ENCODE measurements around the gene TMEM134. TPM values are rescaled to one million over a fixed set of nuclear protein-coding genes. Genes with fewer than 3 reads are reported as not detected.

TMEM134 gene
- total and polyA plus RNA-seq, 5 experiments from 2014 or later, result 105 to 148 (median 128) TPM

- no peak for ATAC-seq
- no peak for DNase-seq
- POLR2A ChIA-PET, result interaction anchor here (0.9 to 31.8 kb wide), 20 partner anchors 9 to 141 kb away, joined by 3 to 2390 read pairs (median 6); partner anchors contain the start of genes AIP, CDK2AP2, CORO1B and PITPNM1
These were observed 57.3 kb downstream of the TMEM134 start for GRCh38 chr11:67411785-67412152.

More at GRCh38 chr11:67411785-67412152, 57.3 kb downstream of the TMEM134 start:
- Mint-ChIP-seq H3K27me3 (no peaks in the 10 kb centered on the region), H3K36me3 (peaks cover 4 to 14% (median 10%) of the 10 kb centered on the region in 3 donors), H3K27ac (peak overlapping the region in 9 of 10 donors; percentile 61 to 98 (median 89)), H3K4me1 (peaks cover 48 to 92% (median 86%) of the 10 kb centered on the region in 4 donors), H3K9me3 (no peaks in the 10 kb centered on the region), H3K4me3 (peak overlapping the region in 9 of 10 donors; percentile 25 to 98 (median 85))

Small RNA genes within 50 kb of the gene (microRNA-seq; reads per million reads assigned to microRNA genes)
- gene MIR6752 (ENCODE audit: borderline microRNAs expressed), result 1.0 reads per million

Other genes with a start within 250 kb of the TMEM134 start
- 100 to 1,000 TPM; 345 to 354 TPM for gene GRK2, start 202.8 kb downstream of the TMEM134 start, total RNA-seq
- 10 to 100 TPM; 16.8 to 70.7 (median 31.1) TPM for gene GRK2, start 202.8 kb downstream of the TMEM134 start, polyA plus RNA-seq
- gene ANKRD13D, start 179.9 kb downstream of the TMEM134 start, total RNA-seq, result 100 to 1,000 TPM; 189 to 206 TPM
- 10 to 100 TPM in 2 of 3 donors, 1 to 10 TPM in 1; 6.0 to 18.3 (median 10.1) TPM for gene ANKRD13D, start 179.9 kb downstream of the TMEM134 start, polyA plus RNA-seq
- 10 to 100 TPM; 18.1 to 25.3 TPM for gene SSH3, start 165.7 kb downstream of the TMEM134 start, total RNA-seq
- gene SSH3, start 165.7 kb downstream of the TMEM134 start, polyA plus RNA-seq, result 1 to 10 TPM; 1.7 to 4.5 (median 3.2) TPM
- 100 to 1,000 TPM; 102 to 110 TPM for gene POLD4, start 115.7 kb downstream of the TMEM134 start, total RNA-seq
- 100 to 1,000 TPM in 2 of 3 donors, 10 to 100 TPM in 1; 87.7 to 105 (median 102) TPM for gene POLD4, start 115.7 kb downstream of the TMEM134 start, polyA plus RNA-seq
- gene CLCF1, start 95.7 kb downstream of the TMEM134 start, total RNA-seq, result 1 to 10 TPM; 1.1 to 1.5 TPM
- under 1 TPM in 1 of 3 donors, not detected in 2; 0.58 TPM for gene CLCF1, start 95.7 kb downstream of the TMEM134 start, polyA plus RNA-seq
- 10 to 100 TPM; 47.3 to 58.1 TPM for gene RAD9A, start 77.3 kb downstream of the TMEM134 start, total RNA-seq
- gene RAD9A, start 77.3 kb downstream of the TMEM134 start, polyA plus RNA-seq, result 1 to 10 TPM; 6.5 to 9.4 (median 6.6) TPM
- gene PPP1CA, start 67.4 kb downstream of the TMEM134 start, total RNA-seq, result 100 to 1,000 TPM; 141 to 146 TPM
- 100 to 1,000 TPM; 357 to 518 (median 403) TPM for gene PPP1CA, start 67.4 kb downstream of the TMEM134 start, polyA plus RNA-seq
- 100 to 1,000 TPM; 403 to 419 TPM for gene TBC1D10C, start 65.2 kb downstream of the TMEM134 start, total RNA-seq
- gene TBC1D10C, start 65.2 kb downstream of the TMEM134 start, polyA plus RNA-seq, result 100 to 1,000 TPM; 231 to 307 (median 251) TPM
- gene CARNS1, start 53.6 kb downstream of the TMEM134 start, total RNA-seq, result 10 to 100 TPM; 18.5 to 21.2 TPM
- gene CARNS1, start 53.6 kb downstream of the TMEM134 start, polyA plus RNA-seq, result 1 to 10 TPM; 2.2 to 3.7 (median 2.3) TPM
- gene RPS6KB2, start 40.8 kb downstream of the TMEM134 start, total RNA-seq, result 10 to 100 TPM; 80.9 to 82.8 TPM
- 10 to 100 TPM; 41.9 to 45.9 (median 43.2) TPM for gene RPS6KB2, start 40.8 kb downstream of the TMEM134 start, polyA plus RNA-seq
- 100 to 1,000 TPM; 212 to 215 TPM for gene PTPRCAP, start 31.6 kb downstream of the TMEM134 start, total RNA-seq
- gene PTPRCAP, start 31.6 kb downstream of the TMEM134 start, polyA plus RNA-seq, result 100 to 1,000 TPM; 647 to 717 (median 686) TPM
- gene CORO1B, start 25.8 kb downstream of the TMEM134 start, total RNA-seq, result 10 to 100 TPM; 21.2 to 22.3 TPM
- 10 to 100 TPM in 1 of 3 donors, 1 to 10 TPM in 2; 9.2 to 12.6 (median 9.8) TPM for gene CORO1B, start 25.8 kb downstream of the TMEM134 start, polyA plus RNA-seq
- gene GPR152, start 16.5 kb downstream of the TMEM134 start, total RNA-seq, result not detected
- gene GPR152, start 16.5 kb downstream of the TMEM134 start, polyA plus RNA-seq, result 1 to 10 TPM in 1 of 3 donors, under 1 TPM in 2; 0.20 to 1.2 (median 0.86) TPM
- gene CABP4, start 13.9 kb downstream of the TMEM134 start, total RNA-seq, result 1 to 10 TPM; 2.9 to 3.7 TPM
- under 1 TPM; 0.58 to 0.96 (median 0.62) TPM for gene CABP4, start 13.9 kb downstream of the TMEM134 start, polyA plus RNA-seq
- 100 to 1,000 TPM; 136 to 141 TPM for gene AIP, start 13.8 kb upstream of the TMEM134 start, total RNA-seq
- 100 to 1,000 TPM; 146 to 169 (median 146) TPM for gene AIP, start 13.8 kb upstream of the TMEM134 start, polyA plus RNA-seq
- 100 to 1,000 TPM; 118 to 120 TPM for gene PITPNM1, start 36.1 kb upstream of the TMEM134 start, total RNA-seq
- gene PITPNM1, start 36.1 kb upstream of the TMEM134 start, polyA plus RNA-seq, result 10 to 100 TPM; 13.8 to 36.5 (median 15.9) TPM
- gene CDK2AP2, start 38.9 kb upstream of the TMEM134 start, total RNA-seq, result 10 to 100 TPM; 41.8 to 46.4 TPM
- gene CDK2AP2, start 38.9 kb upstream of the TMEM134 start, polyA plus RNA-seq, result 10 to 100 TPM; 75.9 to 96.8 (median 79.5) TPM
- gene CABP2, start 54.2 kb upstream of the TMEM134 start, total RNA-seq, result not detected
- gene CABP2, start 54.2 kb upstream of the TMEM134 start, polyA plus RNA-seq, result not detected
- 100 to 1,000 TPM; 177 to 186 TPM for gene GSTP1, start 114.6 kb upstream of the TMEM134 start, total RNA-seq
- 100 to 1,000 TPM; 234 to 278 (median 276) TPM for gene GSTP1, start 114.6 kb upstream of the TMEM134 start, polyA plus RNA-seq
- gene NDUFV1, start 137.7 kb upstream of the TMEM134 start, total RNA-seq, result 100 to 1,000 TPM; 197 to 199 TPM
- gene NDUFV1, start 137.7 kb upstream of the TMEM134 start, polyA plus RNA-seq, result 100 to 1,000 TPM; 122 to 123 (median 122) TPM
- 1 to 10 TPM; 2.0 to 3.2 TPM for gene NUDT8, start 160.7 kb upstream of the TMEM134 start, total RNA-seq
- 1 to 10 TPM; 2.7 to 3.1 (median 2.7) TPM for gene NUDT8, start 160.7 kb upstream of the TMEM134 start, polyA plus RNA-seq
- not detected for gene TBX10, start 170.5 kb upstream of the TMEM134 start, total RNA-seq
- gene TBX10, start 170.5 kb upstream of the TMEM134 start, polyA plus RNA-seq, result not detected
- not detected for gene ACY3, start 181.5 kb upstream of the TMEM134 start, total RNA-seq
- gene ACY3, start 181.5 kb upstream of the TMEM134 start, polyA plus RNA-seq, result under 1 TPM in 2 of 3 donors, not detected in 1; 0.29 to 0.64 TPM
- not detected for gene ALDH3B2, start 205.4 kb upstream of the TMEM134 start, total RNA-seq
- not detected for gene ALDH3B2, start 205.4 kb upstream of the TMEM134 start, polyA plus RNA-seq